Mesenchymal stem cell (in vitro differentiated cells and primary cell): ENCODE data around the gene CDYL2.

ENCODE experiments used
- DNase-seq: peaks from one replicate; pipeline ENCODE4 v3.0.0-alpha.2; 2013
- H2AFZ ChIP-seq: one replicate; pipeline ENCODE4 v1.6.1; 2013; ENCODE audit warnings: low read depth, mild to moderate bottlenecking, control low read depth, inconsistent platforms, low read length, moderate library complexity
- H2AK5ac ChIP-seq: 2 replicates; pipeline ENCODE4 v1.6.1; 2013; ENCODE audit warnings: low read length, moderate library complexity, mild to moderate bottlenecking, inconsistent platforms; ENCODE audit not compliant: severe bottlenecking
- H2BK120ac ChIP-seq: one replicate; pipeline ENCODE4 v1.6.1; 2013; ENCODE audit warnings: low read depth, mild to moderate bottlenecking, inconsistent platforms, low read length, moderate library complexity
- H2BK12ac ChIP-seq, 2 experiments: one replicate each; pipeline ENCODE4 v1.6.1; 2013; ENCODE audit warnings: inconsistent platforms in 2 of 2, low read length in 2 of 2, mild to moderate bottlenecking in 2 of 2, moderate library complexity in 2 of 2, control low read depth in 1 of 2
- H2BK15ac ChIP-seq: one replicate; pipeline ENCODE4 v1.6.1; 2013; ENCODE audit warnings: mild to moderate bottlenecking, low read depth, inconsistent platforms; ENCODE audit not compliant: poor library complexity, severe bottlenecking
- H2BK5ac ChIP-seq: 2 replicates; pipeline ENCODE4 v1.6.1; 2013; ENCODE audit warnings: low read depth, mild to moderate bottlenecking, low read length, control low read depth, inconsistent platforms; ENCODE audit not compliant: poor library complexity, severe bottlenecking
- H3K14ac ChIP-seq, 2 experiments: one replicate each; pipeline ENCODE4 v1.6.1; 2013; ENCODE audit warnings: inconsistent platforms in 2 of 2, low read length in 2 of 2, control low read depth in 1 of 2, mild to moderate bottlenecking in 1 of 2, moderate library complexity in 1 of 2
- H3K18ac ChIP-seq, 2 experiments: one replicate each; pipeline ENCODE4 v1.6.1; 2013; ENCODE audit warnings: inconsistent platforms in 2 of 2, low read length in 2 of 2, control low read depth in 1 of 2, low read depth in 1 of 2, mild to moderate bottlenecking in 1 of 2
- H3K23ac ChIP-seq, 2 experiments: one replicate each; pipeline ENCODE4 v1.6.1; 2013; ENCODE audit warnings: inconsistent platforms in 2 of 2, low read length in 2 of 2, mild to moderate bottlenecking in 2 of 2, moderate library complexity in 2 of 2, control low read depth in 1 of 2
- H3K27ac ChIP-seq: 2 replicates; pipeline ENCODE4 v1.5.1; 2013; ENCODE audit warnings: mild to moderate bottlenecking, moderate library complexity, low read length, control low read depth, inconsistent platforms; ENCODE audit not compliant: poor library complexity, severe bottlenecking
- H3K27me3 ChIP-seq, 2 experiments: 2 replicates each; pipeline versions ENCODE4 v1.6.1 to v1.7.0; 2013; ENCODE audit warnings: low read length in 2 of 2, mild to moderate bottlenecking in 2 of 2, moderate library complexity in 2 of 2, control low read depth in 1 of 2, inconsistent platforms in 1 of 2; ENCODE audit not compliant: control insufficient read depth in 1 of 2, insufficient read depth in 1 of 2
- H3K36me3 ChIP-seq, 2 experiments: 2 replicates each; pipeline versions ENCODE4 v1.6.1 to v1.7.0; 2013; ENCODE audit warnings: low read length in 2 of 2, control low read depth in 1 of 2, inconsistent platforms in 1 of 2, low read depth in 1 of 2, mild to moderate bottlenecking in 1 of 2; ENCODE audit not compliant: insufficient read depth in 2 of 2, control insufficient read depth in 1 of 2
- H3K4ac ChIP-seq, 2 experiments: one replicate each; pipeline ENCODE4 v1.6.1; 2013; ENCODE audit warnings: inconsistent platforms in 2 of 2, low read length in 2 of 2, mild to moderate bottlenecking in 2 of 2, moderate library complexity in 2 of 2, control low read depth in 1 of 2, low read depth in 1 of 2
- H3K4me1 ChIP-seq: 2 replicates; pipeline ENCODE4 v1.6.1; 2013; ENCODE audit warnings: low read depth, low read length, control low read depth; ENCODE audit not compliant: control insufficient read depth, insufficient read depth
- H3K4me2 ChIP-seq: 2 replicates; pipeline ENCODE4 v1.6.1; 2013; ENCODE audit warnings: low read length, mild to moderate bottlenecking, inconsistent platforms; ENCODE audit not compliant: poor library complexity, severe bottlenecking
- H3K4me3 ChIP-seq, 2 experiments: 2 replicates each; pipeline versions ENCODE4 v1.5.1 to v1.7.0; 2013; ENCODE audit warnings: low read length in 2 of 2, mild to moderate bottlenecking in 2 of 2, control low read depth in 1 of 2, low read depth in 1 of 2; ENCODE audit not compliant: insufficient read depth in 1 of 2
- H3K79me1 ChIP-seq: replicated peaks from 2 replicates; pipeline ENCODE4 v1.6.1; 2013; ENCODE audit warnings: mild to moderate bottlenecking, control low read depth, low read length, inconsistent platforms; ENCODE audit not compliant: poor library complexity, severe bottlenecking
- H3K9ac ChIP-seq: 2 replicates; pipeline ENCODE4 v1.7.0; 2013; ENCODE audit warnings: mild to moderate bottlenecking, low read length, moderate library complexity
- H3K9me3 ChIP-seq: 2 replicates; pipeline ENCODE4 v1.7.0; 2013; ENCODE audit warnings: mild to moderate bottlenecking, low read length; ENCODE audit not compliant: control insufficient read depth
- H4K8ac ChIP-seq: one replicate; pipeline ENCODE4 v1.6.1; 2013; ENCODE audit warnings: inconsistent platforms, mild to moderate bottlenecking, low read length, moderate library complexity
- H4K91ac ChIP-seq: one replicate; pipeline ENCODE4 v1.6.1; 2013; ENCODE audit warnings: mild to moderate bottlenecking, low read length, inconsistent platforms
- WGBS: methylation state at CpG from one replicate; pipeline ENCODE4 v1.1.7; 2013; ENCODE audit warnings: mixed read lengths; 5-methylcytosine and 5-hydroxymethylcytosine counted together

CDYL2 gene

DNA sequence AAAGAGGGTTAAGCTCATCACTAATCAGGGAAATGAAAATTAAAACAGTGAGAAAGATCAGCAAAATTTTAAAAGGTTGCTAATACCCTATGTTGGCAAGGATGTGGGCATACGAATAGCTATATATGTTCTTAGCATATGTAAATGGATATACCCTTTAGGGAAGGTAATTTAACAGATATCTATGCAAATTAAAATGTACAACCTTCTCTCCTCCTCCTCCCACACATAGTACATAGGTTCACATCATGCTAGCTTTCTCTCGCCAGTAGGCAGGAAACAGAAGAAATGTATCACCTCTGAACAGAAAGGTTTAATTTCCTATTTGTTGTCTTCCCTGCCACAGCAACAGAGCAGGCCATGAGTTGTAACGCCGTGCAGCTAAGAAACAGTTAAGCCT, 103.8 kb downstream of the CDYL2 start:
- 91% methylated on average over 3 of the region's 4 CpGs for WGBS
- H3K4me1 ChIP-seq = peaks cover 1% of the 10 kb centered on the region
- no peak overlapping the region for H3K23ac ChIP-seq
- H3K4me2 ChIP-seq = no peak overlapping the region
- no peaks in the 10 kb centered on the region for H3K36me3 ChIP-seq
- no peak overlapping the region for H4K91ac ChIP-seq
- H3K18ac ChIP-seq = no peak overlapping the region
- no peak overlapping the region for H3K4me3 ChIP-seq
- no peak overlapping the region for H2BK15ac ChIP-seq
- DNase-seq = no peak
- no peak overlapping the region for H3K27ac ChIP-seq
- H2AK5ac ChIP-seq = no peak overlapping the region
- H3K14ac ChIP-seq = no peak overlapping the region
- H2BK12ac ChIP-seq = no peak overlapping the region
- H2BK120ac ChIP-seq = no peak overlapping the region
- H4K8ac ChIP-seq = no peak overlapping the region
- H3K27me3 ChIP-seq = no peaks in the 10 kb centered on the region
- H2BK5ac ChIP-seq = no peak overlapping the region
- H3K79me1 ChIP-seq = no peaks in the 10 kb centered on the region
- no peak overlapping the region for H3K9ac ChIP-seq
- no peak overlapping the region for H3K4ac ChIP-seq
- no peak overlapping the region for H2AFZ ChIP-seq
- H3K9me3 ChIP-seq = no peaks in the 10 kb centered on the region

DNA sequence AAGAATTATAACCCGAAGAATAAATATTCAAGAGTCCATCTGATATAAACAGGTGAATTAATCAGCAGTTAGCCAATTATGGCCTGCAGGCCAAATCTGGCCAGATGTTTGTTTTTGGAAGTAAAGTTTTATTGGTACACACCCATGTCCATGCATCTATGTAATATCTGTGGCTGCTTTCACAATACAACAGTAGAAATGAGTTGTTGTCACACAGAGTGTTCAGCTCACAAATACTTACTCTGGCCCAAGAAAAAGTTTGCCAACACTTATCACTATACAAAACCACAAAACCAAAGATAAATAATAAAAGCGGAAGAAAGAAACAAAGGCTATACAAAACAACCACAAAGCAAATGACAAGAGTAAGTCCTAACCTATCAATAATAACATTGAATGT, 109.4 kb downstream of the CDYL2 start:
- Histone ChIP-seq H2BK15ac (no peak overlapping the region), H3K4me2 (no peak overlapping the region)

DNA sequence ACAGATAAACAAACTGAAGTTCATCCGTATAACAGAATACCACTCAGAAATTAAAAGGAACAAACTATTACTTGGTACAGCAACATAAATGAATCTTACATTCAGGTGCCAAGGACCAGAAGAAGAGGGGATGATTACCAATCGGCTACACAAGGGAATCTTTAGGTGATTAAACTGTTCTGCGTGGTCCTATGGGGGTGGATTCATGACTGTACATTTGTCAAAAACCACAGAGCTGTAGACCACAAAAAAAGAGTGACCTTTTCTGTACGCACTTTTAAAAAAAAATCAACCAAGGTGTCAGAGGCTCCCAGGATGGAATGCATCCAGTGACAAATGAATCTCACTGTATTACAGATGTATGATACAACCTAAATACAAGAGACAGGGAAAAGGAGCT, 110.8 kb downstream of the CDYL2 start:
- Histone ChIP-seq H4K91ac (no peak overlapping the region), H3K27ac (no peak overlapping the region), H3K9me3 (no peaks in the 10 kb centered on the region), H3K18ac (no peak overlapping the region), H3K4ac (no peak overlapping the region), H3K36me3 (no peaks in the 10 kb centered on the region), H3K4me1 (no peaks in the 10 kb centered on the region), H3K14ac (no peak overlapping the region), H2BK5ac (no peak overlapping the region), H3K9ac (no peak overlapping the region), H2BK15ac (no peak overlapping the region), H4K8ac (no peak overlapping the region), H2AK5ac (no peak overlapping the region), H3K4me2 (no peak overlapping the region), H3K79me1 (no peaks in the 10 kb centered on the region), H3K27me3 (no peaks in the 10 kb centered on the region), H3K4me3 (no peak overlapping the region), H3K23ac (no peak overlapping the region), H2BK12ac (no peak overlapping the region), H2BK120ac (no peak overlapping the region), H2AFZ (no peak overlapping the region)
- 100% methylated on average over 2 of the region's 4 CpGs for WGBS
- no peak for DNase-seq

More for the DNA sequence above, 109.4 kb downstream of the CDYL2 start:
- H3K79me1 ChIP-seq = no peaks in the 10 kb centered on the region
- DNase-seq = no peak
- no peak overlapping the region for H4K91ac ChIP-seq
- no peak overlapping the region for H3K27ac ChIP-seq
- H2AFZ ChIP-seq = no peak overlapping the region
- no peak overlapping the region for H3K14ac ChIP-seq
- H2AK5ac ChIP-seq = no peak overlapping the region
- H2BK12ac ChIP-seq = no peak overlapping the region
- H4K8ac ChIP-seq = no peak overlapping the region
- no peak overlapping the region for H3K9ac ChIP-seq
- no peak overlapping the region for H3K23ac ChIP-seq
- no peaks in the 10 kb centered on the region for H3K9me3 ChIP-seq
- H3K4ac ChIP-seq = no peak overlapping the region
- H3K4me3 ChIP-seq = no peak overlapping the region
- no peaks in the 10 kb centered on the region for H3K36me3 ChIP-seq
- H3K27me3 ChIP-seq = no peaks in the 10 kb centered on the region
- no peaks in the 10 kb centered on the region for H3K4me1 ChIP-seq
- WGBS = no CpG with 5 or more reads among the region's 2 CpGs
- no peak overlapping the region for H2BK120ac ChIP-seq
- H2BK5ac ChIP-seq = no peak overlapping the region
- H3K18ac ChIP-seq = no peak overlapping the region

DNA sequence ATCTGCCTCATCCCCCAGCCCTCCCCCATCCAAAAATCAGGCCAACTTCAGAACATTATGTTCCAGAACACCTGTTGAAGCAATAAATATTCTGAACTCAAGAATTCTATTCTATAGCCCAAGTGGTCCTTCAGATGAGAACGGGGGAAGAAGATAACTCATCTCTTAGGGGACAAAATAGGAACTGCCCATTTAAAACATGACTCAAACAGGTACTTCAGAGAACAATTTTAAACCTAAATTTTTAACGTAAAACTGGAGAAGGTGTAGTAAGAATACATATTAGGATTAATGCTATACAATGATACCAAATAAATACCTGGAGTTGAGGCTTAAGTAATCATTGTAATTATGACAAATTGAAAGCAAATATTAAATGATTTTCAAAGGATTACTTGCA, 112.1 kb downstream of the CDYL2 start:
- Histone ChIP-seq H2BK120ac (no peak overlapping the region), H3K14ac (no peak overlapping the region), H2AFZ (no peak overlapping the region), H2BK12ac (no peak overlapping the region), H3K9ac (no peak overlapping the region), H4K91ac (no peak overlapping the region), H4K8ac (no peak overlapping the region), H3K9me3 (no peaks in the 10 kb centered on the region), H3K27me3 (no peaks in the 10 kb centered on the region), H3K27ac (no peak overlapping the region), H2BK15ac (no peak overlapping the region), H3K23ac (no peak overlapping the region), H2BK5ac (no peak overlapping the region), H3K4me2 (no peak overlapping the region), H2AK5ac (no peak overlapping the region), H3K4me3 (no peak overlapping the region), H3K18ac (no peak overlapping the region), H3K79me1 (no peaks in the 10 kb centered on the region), H3K4me1 (no peaks in the 10 kb centered on the region), H3K4ac (no peak overlapping the region), H3K36me3 (no peaks in the 10 kb centered on the region)
- DNase-seq = no peak
- WGBS = no CpG with 5 or more reads among the region's 2 CpGs
